HEK293 (cell line): ENCODE results near the gene ANO2.

Experiments used
- CTCF ChIA-PET: fragments of 350-600 bp; formaldehyde crosslinking; extraction: SDS; loops from one replicate; lab custom pipeline; 2021; ENCODE audit warnings: antibody characterized with exemption; lab: Yijun Ruan, JAX
- POLR2A ChIA-PET: fragments of 300-600 bp; formaldehyde crosslinking; extraction: SDS; loops from one replicate; lab custom pipeline; 2020; ENCODE audit warnings: antibody characterized with exemption, inconsistent platforms; lab: Yijun Ruan, JAX
- H3K27ac ChIP-seq: fragments of 200-500 bp; sonication (Bioruptor generic); 2 replicates; pipeline ENCODE4 v1.5.1; 2014; ENCODE audit warnings: low read depth, low read length, control low read depth, inconsistent platforms; ENCODE audit errors: extremely low read depth
- H3K36me3 ChIP-seq, 2 experiments: fragments of 200-500 bp in 1 of 2; sonication (Bioruptor generic) in 1 of 2; 1 replicate in 1 of 2; 2 replicates in 1 of 2; pipeline ENCODE4 v1.5.1; 2014 to 2017; ENCODE audit warnings: inconsistent platforms in 2 of 2, low read length in 2 of 2; ENCODE audit not compliant: control insufficient read depth in 2 of 2, insufficient read depth in 1 of 2
- H3K4me1 ChIP-seq: fragments of 200-500 bp; sonication (Bioruptor generic); 2 replicates; pipeline ENCODE4 v1.5.1; 2014; ENCODE audit warnings: mild to moderate bottlenecking, low read length, inconsistent platforms; ENCODE audit not compliant: control insufficient read depth, insufficient read depth
- H3K4me3 ChIP-seq: 2 replicates; pipeline ENCODE4 v1.5.1; 2011; ENCODE audit warnings: low read depth, mild to moderate bottlenecking, control low read depth, low read length, moderate library complexity
- H3K9me3 ChIP-seq: fragments of 200-500 bp; sonication (Bioruptor generic); 2 replicates; pipeline ENCODE4 v1.5.1; 2014; ENCODE audit warnings: low read depth, low read length, inconsistent platforms; ENCODE audit not compliant: control insufficient read depth, insufficient read depth
- FEZF1 ChIP-seq: fragments of 450-650 bp; formaldehyde crosslinking; IDR thresholded peaks from 2 replicates; pipeline ENCODE4 v1.5.1; 2016; ENCODE audit warnings: missing biosample characterization, missing genetic modification characterization
- GLIS2 ChIP-seq: fragments of 450-650 bp; formaldehyde crosslinking; IDR thresholded peaks from 2 replicates; pipeline ENCODE4 v1.5.1; 2016; ENCODE audit warnings: missing biosample characterization, missing genetic modification characterization
- HOXA7 ChIP-seq: sonication (generic); formaldehyde crosslinking; IDR thresholded peaks from 2 replicates; pipeline ENCODE4 v1.8.1; 2022; ENCODE audit warnings: missing genetic modification reagents, borderline replicate concordance
- HOXD13 ChIP-seq: sonication (generic); formaldehyde crosslinking; IDR thresholded peaks from 2 replicates; pipeline ENCODE4 v1.8.0; 2022; ENCODE audit warnings: missing genetic modification reagents, borderline replicate concordance
- KLF1 ChIP-seq: fragments of 450-650 bp; formaldehyde crosslinking; IDR thresholded peaks from 2 replicates; pipeline ENCODE4 v1.5.1; 2016; ENCODE audit warnings: missing biosample characterization, missing genetic modification characterization
- MZF1 ChIP-seq: fragments of 450-650 bp; formaldehyde crosslinking; IDR thresholded peaks from 2 replicates; pipeline ENCODE4 v1.5.1; 2017; ENCODE audit warnings: missing biosample characterization, missing genetic modification characterization, borderline replicate concordance
- OVOL3 ChIP-seq: fragments of 450-650 bp; formaldehyde crosslinking; IDR thresholded peaks from 2 replicates; pipeline ENCODE4 v1.5.1; 2016; ENCODE audit warnings: missing biosample characterization, missing genetic modification characterization
- PATZ1 ChIP-seq: fragments of 450-650 bp; formaldehyde crosslinking; IDR thresholded peaks from 2 replicates; pipeline ENCODE4 v1.5.1; 2016; ENCODE audit warnings: missing biosample characterization, missing genetic modification characterization
- SALL2 ChIP-seq: fragments of 450-650 bp; formaldehyde crosslinking; IDR thresholded peaks from 2 replicates; pipeline ENCODE4 v1.5.0; 2017; ENCODE audit warnings: missing biosample characterization, mild to moderate bottlenecking, missing genetic modification characterization, borderline replicate concordance
- ZBTB21 ChIP-seq: fragments of 450-650 bp; formaldehyde crosslinking; IDR thresholded peaks from 2 replicates; pipeline ENCODE4 v1.5.1; 2017; ENCODE audit warnings: missing biosample characterization, missing genetic modification characterization
- ZNF169 ChIP-seq: fragments of 450-650 bp; formaldehyde crosslinking; IDR thresholded peaks from 2 replicates; pipeline ENCODE4 v1.5.1; 2016; ENCODE audit warnings: missing biosample characterization, missing genetic modification characterization
- ZNF19 ChIP-seq: fragments of 450-650 bp; formaldehyde crosslinking; IDR thresholded peaks from 2 replicates; pipeline ENCODE4; 2016; ENCODE audit warnings: missing biosample characterization, missing genetic modification characterization, low read depth
- ZNF223 ChIP-seq: fragments of 450-650 bp; formaldehyde crosslinking; IDR thresholded peaks from 2 replicates; pipeline ENCODE4 v1.5.1; 2016; ENCODE audit warnings: missing biosample characterization, missing genetic modification characterization
- ZNF239 ChIP-seq: fragments of 450-650 bp; formaldehyde crosslinking; IDR thresholded peaks from 2 replicates; pipeline ENCODE4 v1.5.1; 2016; ENCODE audit warnings: missing biosample characterization, missing genetic modification characterization
- ZNF248 ChIP-seq: fragments of 450-650 bp; formaldehyde crosslinking; IDR thresholded peaks from 2 replicates; pipeline ENCODE4 v1.5.1; 2017; ENCODE audit warnings: missing biosample characterization, missing genetic modification characterization
- ZNF324 ChIP-seq: fragments of 450-650 bp; formaldehyde crosslinking; IDR thresholded peaks from 2 replicates; pipeline ENCODE4 v1.5.1; 2016; ENCODE audit warnings: missing biosample characterization, missing genetic modification characterization
- ZNF341 ChIP-seq: fragments of 450-650 bp; formaldehyde crosslinking; IDR thresholded peaks from 2 replicates; pipeline ENCODE4; 2016; ENCODE audit warnings: low read depth, missing biosample characterization, missing genetic modification characterization
- ZNF514 ChIP-seq: fragments of 450-650 bp; formaldehyde crosslinking; IDR thresholded peaks from 2 replicates; pipeline ENCODE4 v1.5.1; 2016; ENCODE audit warnings: missing biosample characterization, missing genetic modification characterization
- ZNF529 ChIP-seq: fragments of 450-650 bp; formaldehyde crosslinking; IDR thresholded peaks from 2 replicates; pipeline ENCODE4 v1.5.1; 2017; ENCODE audit warnings: missing genetic modification characterization, missing biosample characterization; ENCODE audit not compliant: insufficient replicate concordance
- ZNF561 ChIP-seq: fragments of 450-650 bp; IDR thresholded peaks from 2 replicates; pipeline ENCODE4 v1.5.1; 2018; ENCODE audit warnings: missing biosample characterization, missing genetic modification characterization, borderline replicate concordance
- ZNF585B ChIP-seq: fragments of 450-650 bp; formaldehyde crosslinking; IDR thresholded peaks from 2 replicates; pipeline ENCODE4 v1.5.1; 2016; ENCODE audit warnings: missing biosample characterization, missing genetic modification characterization
- ZNF623 ChIP-seq: fragments of 450-650 bp; formaldehyde crosslinking; IDR thresholded peaks from 2 replicates; pipeline ENCODE4 v1.5.1; 2016; ENCODE audit warnings: missing biosample characterization, missing genetic modification characterization
- ZNF629 ChIP-seq: fragments of 450-650 bp; formaldehyde crosslinking; IDR thresholded peaks from 2 replicates; pipeline ENCODE4 v1.5.1; 2017; ENCODE audit warnings: missing biosample characterization, missing genetic modification characterization
- ZNF654 ChIP-seq: fragments of 450-650 bp; formaldehyde crosslinking; IDR thresholded peaks from 2 replicates; pipeline ENCODE4 v1.5.1; 2016; ENCODE audit warnings: low read depth, missing biosample characterization, missing genetic modification characterization
- ZNF701 ChIP-seq: fragments of 450-650 bp; formaldehyde crosslinking; IDR thresholded peaks from 2 replicates; pipeline ENCODE4 v1.5.1; 2016; ENCODE audit warnings: missing biosample characterization, missing genetic modification characterization
- ZNF747 ChIP-seq: fragments of 450-650 bp; formaldehyde crosslinking; IDR thresholded peaks from 2 replicates; pipeline ENCODE4 v1.5.1; 2016; ENCODE audit warnings: missing biosample characterization, missing genetic modification characterization
- ZNF777 ChIP-seq: fragments of 450-650 bp; formaldehyde crosslinking; IDR thresholded peaks from 2 replicates; pipeline ENCODE4 v1.5.1; 2017; ENCODE audit warnings: missing biosample characterization, missing genetic modification characterization, borderline replicate concordance
- ZNF791 ChIP-seq: fragments of 450-650 bp; formaldehyde crosslinking; IDR thresholded peaks from 2 replicates; pipeline ENCODE4 v1.5.1; 2016; ENCODE audit warnings: missing biosample characterization, missing genetic modification characterization
- TF ChIP-seq, protein P1 (sequence below): fragments of 450-650 bp; formaldehyde crosslinking; IDR thresholded peaks from 2 replicates; pipeline ENCODE4 v1.5.1; 2016; ENCODE audit warnings: missing biosample characterization, missing genetic modification characterization

The ANO2 gene

GRCh38 chr12:5524769-5525436 is 420.2 kb downstream of the ANO2 start:
- ChIA-PET CTCF (interaction anchor here (0.6 to 1.5 kb wide), 2 partner anchors 14 to 353 kb away, joined by 3 to 5 read pairs; no protein-coding TSS in a partner anchor), POLR2A (no interaction called here)
- TF ChIP-seq FEZF1 (tag by site-specific recombination) = no peak
- TF ChIP-seq HOXA7 (CRISPR knock-in tag) = no peak
- TF ChIP-seq ZNF529 (tag by site-specific recombination) = no peak
- no peak for TF ChIP-seq SALL2 (tag by site-specific recombination)
- no peak for TF ChIP-seq GLIS2 (tag by site-specific recombination)
- no peak for TF ChIP-seq ZBTB21 (tag by site-specific recombination)
- no peak for TF ChIP-seq ZNF239 (tag by site-specific recombination)
- TF ChIP-seq ZNF561 (tag by site-specific recombination) = no peak
- no peak for TF ChIP-seq ZNF514 (tag by site-specific recombination)
- TF ChIP-seq, protein P1, sequence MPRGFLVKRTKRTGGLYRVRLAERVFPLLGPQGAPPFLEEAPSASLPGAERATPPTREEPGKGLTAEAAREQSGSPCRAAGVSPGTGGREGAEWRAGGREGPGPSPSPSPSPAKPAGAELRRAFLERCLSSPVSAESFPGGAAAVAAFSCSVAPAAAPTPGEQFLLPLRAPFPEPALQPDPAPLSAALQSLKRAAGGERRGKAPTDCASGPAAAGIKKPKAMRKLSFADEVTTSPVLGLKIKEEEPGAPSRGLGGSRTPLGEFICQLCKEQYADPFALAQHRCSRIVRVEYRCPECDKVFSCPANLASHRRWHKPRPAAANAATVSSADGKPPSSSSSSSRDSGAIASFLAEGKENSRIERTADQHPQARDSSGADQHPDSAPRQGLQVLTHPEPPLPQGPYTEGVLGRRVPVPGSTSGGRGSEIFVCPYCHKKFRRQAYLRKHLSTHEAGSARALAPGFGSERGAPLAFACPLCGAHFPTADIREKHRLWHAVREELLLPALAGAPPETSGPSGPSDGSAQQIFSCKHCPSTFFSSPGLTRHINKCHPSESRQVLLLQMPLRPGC (tag by site-specific recombination) = no peak
- no peak for TF ChIP-seq ZNF341
- TF ChIP-seq ZNF623 (tag by site-specific recombination) = no peak
- TF ChIP-seq ZNF791 (tag by site-specific recombination) = no peak
- TF ChIP-seq ZNF19 (tag by site-specific recombination) = no peak
- TF ChIP-seq OVOL3 (tag by site-specific recombination) = no peak
- TF ChIP-seq ZNF629 = no peak
- no peak for TF ChIP-seq ZNF324 (tag by site-specific recombination)
- no peak for TF ChIP-seq MZF1 (tag by site-specific recombination)
- TF ChIP-seq ZNF747 (tag by site-specific recombination) = no peak
- no peak for TF ChIP-seq ZNF169 (tag by site-specific recombination)
- Histone ChIP-seq H3K27ac (no peak overlapping the region), H3K4me3 (no peak overlapping the region), H3K36me3 (no peaks in the 10 kb centered on the region), H3K9me3 (no peaks in the 10 kb centered on the region), H3K4me1 (no peaks in the 10 kb centered on the region)

DNA sequence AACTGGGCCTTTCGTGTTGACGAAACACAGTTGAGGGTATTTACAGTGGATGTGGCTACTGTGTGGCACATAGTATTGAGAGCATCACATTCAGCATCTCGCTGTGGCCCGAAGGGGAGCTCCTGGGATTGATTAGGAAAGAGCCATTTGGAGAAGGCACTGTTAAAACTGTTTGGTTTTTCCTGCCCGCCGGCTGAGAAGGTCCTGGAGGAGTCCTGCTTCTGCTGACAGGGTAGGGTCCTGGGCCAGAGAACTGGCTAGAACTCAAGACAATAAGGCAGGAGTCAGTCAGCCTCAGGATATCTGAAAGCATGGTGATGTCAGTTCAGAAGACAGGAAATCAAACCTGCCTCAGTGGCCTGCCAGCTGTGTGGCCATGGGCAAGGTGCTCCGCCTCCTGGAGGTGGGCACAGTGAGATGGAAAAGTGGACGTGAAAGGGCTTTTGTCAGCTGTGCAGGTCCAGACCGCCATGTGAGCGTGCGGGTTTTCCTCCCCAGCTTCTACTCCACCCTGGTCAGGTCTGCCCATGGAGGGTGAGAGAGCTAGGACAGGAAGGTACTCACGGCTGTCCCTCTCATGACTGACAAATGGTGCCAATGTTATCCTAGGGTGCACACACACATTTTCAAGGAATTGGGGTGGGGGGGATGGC is 420.8 kb downstream of the ANO2 start:
- H3K9me3 ChIP-seq = no peaks in the 10 kb centered on the region
- ChIA-PET CTCF (no interaction called here), POLR2A (no interaction called here)
- no peaks in the 10 kb centered on the region for H3K36me3 ChIP-seq
- no peaks in the 10 kb centered on the region for H3K4me1 ChIP-seq
- TF ChIP-seq ZNF223 (tag by site-specific recombination) = no peak
- TF ChIP-seq, all 188 proteins: peak for 0
- H3K4me3 ChIP-seq = no peak overlapping the region
- H3K27ac ChIP-seq = no peak overlapping the region

DNA sequence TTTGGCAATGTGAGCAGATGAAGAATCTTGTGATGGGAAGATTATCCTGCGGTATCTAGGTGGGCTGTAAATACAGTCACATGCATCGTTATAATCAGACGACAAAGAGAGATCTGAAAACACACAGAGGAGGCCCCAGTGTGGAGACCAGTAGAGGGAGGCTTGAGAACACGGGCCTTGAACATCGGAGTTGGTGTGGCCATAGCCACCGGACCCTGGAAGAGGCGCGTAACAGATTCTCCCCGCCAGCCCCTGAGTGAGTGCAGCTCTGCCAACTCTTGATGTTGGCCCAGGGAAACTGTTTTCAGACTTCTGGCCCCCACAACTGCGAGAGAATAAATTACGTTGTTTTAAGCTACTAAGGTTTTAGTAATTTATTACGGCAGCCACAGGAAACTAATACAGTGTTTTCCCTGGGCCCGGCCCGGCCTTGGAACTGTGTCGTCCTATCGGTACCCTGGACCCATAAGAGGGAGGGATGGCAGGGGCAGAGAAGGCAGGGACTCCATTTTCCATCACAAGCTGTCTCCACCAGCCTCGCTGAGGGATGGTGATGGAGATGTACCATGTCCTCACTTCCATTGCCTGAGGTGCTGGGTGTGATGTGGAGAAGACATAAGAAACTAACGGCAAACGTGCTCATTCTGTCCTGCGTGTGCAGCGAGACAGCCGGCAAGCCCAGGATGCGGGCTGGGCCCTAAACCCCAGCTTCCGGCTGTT is 421.5 kb downstream of the ANO2 start:
- CTCF ChIA-PET = no interaction called here
- TF ChIP-seq GLIS2 (tag by site-specific recombination) (no peak), ZNF585B (tag by site-specific recombination) (no peak), ZNF654 (tag by site-specific recombination) (no peak), KLF1 (tag by site-specific recombination) (no peak), HOXD13 (no peak), ZNF701 (no peak), PATZ1 (tag by site-specific recombination) (no peak), HOXA7 (CRISPR knock-in tag) (no peak), ZNF248 (tag by site-specific recombination) (no peak), ZNF777 (no peak)

More for the DNA sequence above, 421.5 kb downstream of the ANO2 start:
- Histone ChIP-seq H3K4me1 (no peaks in the 10 kb centered on the region), H3K36me3 (no peaks in the 10 kb centered on the region), H3K4me3 (no peak overlapping the region), H3K9me3 (no peaks in the 10 kb centered on the region), H3K27ac (no peak overlapping the region)
- POLR2A ChIA-PET = no interaction called here
